NCI-H446 (cell line): ENCODE results near the gene C1QC.
"Not testable (repeated sequence)": the region's sequence is repeated elsewhere in the genome, so short reads cannot be mapped to it uniquely, and the experiment has no call there.

Experiments used
- DNase-seq, 2 experiments: peaks; one replicate each; lab custom pipeline; 2025; lab: John Stamatoyannopoulos, UW

Gene C1QC

GRCh38 chr1:22650089-22650693 lies 6.8 kb downstream of the C1QC start:
- no peak for DNase-seq

GRCh38 chr1:22651941-22652856 lies 8.8 kb downstream of the C1QC start:
- no peak for DNase-seq

- no peak for DNase-seq
Measured at GRCh38 chr1:22652881-22653316, 9.5 kb downstream of the C1QC start, which contains the start of gene C1QB. C1QB (plus strand) TSS chr1:22653236; CDS start chr1:22659463, 6,227 bp downstream.

- no peak for DNase-seq
Measured at GRCh38 chr1:22654692-22655091, 11.3 kb downstream of the C1QC start.

GRCh38 chr1:22658385-22659163 lies 15.1 kb downstream of the C1QC start:
- DNase-seq = no peak

- DNase-seq = no peak
Measured at GRCh38 chr1:22660716-22661241, 17.3 kb downstream of the C1QC start.

- no peak for DNase-seq
Measured at GRCh38 chr1:22661880-22662279, 18.4 kb downstream of the C1QC start.

- peak; percentile 8 to 46 for DNase-seq
Measured at GRCh38 chr1:22662318-22662717, 18.9 kb downstream of the C1QC start.

GRCh38 chr1:22662986-22663408 lies 19.6 kb downstream of the C1QC start:
- no peak for DNase-seq

GRCh38 chr1:22665752-22666151 lies 22.3 kb downstream of the C1QC start:
- DNase-seq = peak in 1 of 2 experiments; percentile 45

GRCh38 chr1:22666412-22666811 lies 23.0 kb downstream of the C1QC start:
- DNase-seq = no peak

- not testable (repeated sequence) for DNase-seq
Measured at GRCh38 chr1:22668840-22669239, 25.4 kb downstream of the C1QC start.

- DNase-seq = no peak
Measured at GRCh38 chr1:22670352-22670975, 27.0 kb downstream of the C1QC start.

GRCh38 chr1:22671999-22672398 lies 28.6 kb downstream of the C1QC start:
- no peak for DNase-seq

- DNase-seq = peak in 1 of 2 experiments; percentile 60
Measured at GRCh38 chr1:22673486-22674409, 30.3 kb downstream of the C1QC start.

- no peak for DNase-seq
Measured at GRCh38 chr1:22674410-22674749, 30.9 kb downstream of the C1QC start.

GRCh38 chr1:22676151-22676550 lies 32.7 kb downstream of the C1QC start:
- not testable (repeated sequence) for DNase-seq

- DNase-seq = no peak
Measured at GRCh38 chr1:22676916-22677583, 33.6 kb downstream of the C1QC start.

GRCh38 chr1:22677931-22678896 lies 34.8 kb downstream of the C1QC start:
- no peak for DNase-seq
